Adrenal gland (tissue), 5 donors: Measurements from ENCODE around the gene ZNF487.

ENCODE experiments used
- CTCF ChIP-seq, 6 experiments: fragments of 450-650 bp in 4 of 6; fragments of 200-600 bp in 2 of 6; sonication (generic) in 1 of 6; IDR thresholded peaks; 1 replicate in 5 of 6; 2 replicates in 1 of 6; pipeline versions ENCODE4 v1.5.1 to v1.8.0; 2016 to 2021; ENCODE audit warnings: antibody characterized with exemption in 6 of 6, mild to moderate bottlenecking in 2 of 6, moderate library complexity in 1 of 6
- POLR2A ChIP-seq, 2 donors: fragments of 450-650 bp; IDR thresholded peaks; one replicate each; pipeline ENCODE4 v1.6.1; 2017; ENCODE audit warnings: antibody characterized with exemption in 2 of 2, mild to moderate bottlenecking in 2 of 2, moderate library complexity in 1 of 2
- donor health status: DM: no; HTN: no; CAD: no.

- TF ChIP-seq CTCF (IDR thresholded peaks at IDR 0.05) (no peak), POLR2A (IDR thresholded peaks at IDR 0.05) (no peak)
Measured at GRCh38 chr10:43452356-43452914, 15.5 kb downstream of the ZNF487 start.
